DND-41 (cell line): ENCODE data around the gene B3GAT2.

Experiments
- ATAC-seq: fragments of 200-7000 bp; cut with Tn5 transposase; 3 replicates; pipeline ENCODE4 v1.9.1; 2021; ENCODE audit warnings: low read depth; ENCODE audit not compliant: insufficient read depth
- DNase-seq: peaks from one replicate; pipeline ENCODE4 v3.0.0-alpha.2; 2020
- H2AFZ ChIP-seq: 2 replicates; pipeline ENCODE4 v1.6.0; 2012; ENCODE audit warnings: low read depth, low read length
- H3K27ac ChIP-seq: 2 replicates; pipeline ENCODE4 v1.5.1; 2012; ENCODE audit warnings: low read length, inconsistent platforms
- H3K27me3 ChIP-seq: fragments of 200-600 bp; sonication (generic); 2 replicates; pipeline ENCODE4 v1.6.0; 2012; ENCODE audit warnings: low read length, mild to moderate bottlenecking, inconsistent platforms; ENCODE audit not compliant: insufficient read depth, poor library complexity
- H3K36me3 ChIP-seq: 2 replicates; pipeline ENCODE4 v1.5.1; 2012; ENCODE audit warnings: low read length, inconsistent platforms; ENCODE audit not compliant: insufficient read depth
- H3K4me1 ChIP-seq: 2 replicates; pipeline ENCODE4 v1.5.1; 2012; ENCODE audit warnings: mild to moderate bottlenecking, low read length; ENCODE audit not compliant: insufficient read depth
- H3K4me2 ChIP-seq: 2 replicates; pipeline ENCODE4 v1.6.0; 2012; ENCODE audit warnings: mild to moderate bottlenecking, moderate library complexity, low read length, inconsistent platforms; ENCODE audit not compliant: insufficient read depth
- H3K4me3 ChIP-seq, 2 experiments: fragments of 200-600 bp in 1 of 2; shearing (Covaris generic) in 1 of 2; 2 replicates each; pipeline ENCODE4 v1.5.1; 2012 to 2016; ENCODE audit warnings: inconsistent platforms in 2 of 2, low read length in 2 of 2, mild to moderate bottlenecking in 2 of 2, low read depth in 1 of 2, moderate library complexity in 1 of 2
- H3K79me2 ChIP-seq: 2 replicates; pipeline ENCODE4 v1.6.0; 2012; ENCODE audit warnings: low read length, inconsistent platforms; ENCODE audit not compliant: insufficient read depth
- H3K9ac ChIP-seq: 2 replicates; pipeline ENCODE4 v1.6.0; 2012; ENCODE audit warnings: low read depth, mild to moderate bottlenecking, inconsistent platforms, low read length, moderate library complexity
- H3K9me3 ChIP-seq: 2 replicates; pipeline ENCODE4 v1.5.1; 2012; ENCODE audit warnings: low read length, moderate library complexity, mild to moderate bottlenecking, inconsistent platforms; ENCODE audit not compliant: insufficient read depth, severe bottlenecking
- H4K20me1 ChIP-seq: 2 replicates; pipeline ENCODE4 v1.6.0; 2012; ENCODE audit warnings: low read length; ENCODE audit not compliant: insufficient read depth
- CTCF ChIP-seq: IDR thresholded peaks from 2 replicates; pipeline ENCODE4 v1.5.1; 2012; ENCODE audit warnings: borderline replicate concordance, low read length, moderate library complexity, mild to moderate bottlenecking; ENCODE audit not compliant: poor library complexity, severe bottlenecking; ENCODE audit errors: extremely low read depth
- EZH2 ChIP-seq: IDR thresholded peaks from 3 replicates; pipeline ENCODE4 v1.6.1; 2012; ENCODE audit warnings: borderline replicate concordance, low read depth, mild to moderate bottlenecking, moderate library complexity, low read length, inconsistent platforms; ENCODE audit not compliant: severe bottlenecking

The B3GAT2 gene

DNA sequence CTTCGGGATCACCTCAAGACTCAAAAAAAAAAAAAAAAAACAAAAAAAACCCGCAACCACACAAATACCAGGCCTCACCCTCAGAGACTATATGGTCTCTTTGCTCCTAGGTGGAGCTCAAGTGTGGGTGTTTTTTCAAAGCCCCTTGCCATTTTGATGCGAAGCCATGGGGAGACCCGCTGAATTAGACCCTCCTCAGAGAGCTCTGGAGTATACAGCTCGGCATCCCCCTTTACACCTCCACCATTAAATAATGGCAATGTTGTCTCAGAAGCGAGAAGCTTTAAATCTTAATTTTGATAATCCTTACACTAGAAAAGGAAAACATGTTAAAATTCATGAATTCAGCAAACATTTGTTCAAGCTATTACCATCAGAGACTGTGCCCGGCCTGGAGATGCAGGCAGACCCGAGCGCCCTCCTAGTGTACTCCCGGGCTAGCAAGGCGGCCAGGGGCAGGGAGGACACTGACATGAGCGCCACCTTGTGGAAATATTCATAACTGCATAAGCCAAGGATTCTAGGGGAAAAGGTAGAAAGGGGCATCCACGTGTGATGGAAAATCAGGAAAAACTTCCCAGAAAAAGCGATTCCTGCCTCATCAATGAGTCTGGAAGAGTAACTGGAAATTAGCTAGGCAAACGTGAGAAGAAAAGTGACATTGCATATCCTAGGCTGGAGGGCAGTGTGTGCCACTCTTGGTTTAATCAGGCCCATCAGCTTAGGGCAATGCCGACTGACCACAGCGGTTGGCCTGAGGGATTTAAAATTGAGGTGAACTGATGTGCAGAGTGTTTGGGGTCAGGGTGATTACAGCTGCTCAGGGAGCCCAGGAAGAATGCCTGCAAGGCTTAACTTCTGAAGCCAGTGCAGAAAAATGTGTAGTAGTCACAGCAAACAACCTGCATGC is 72.5 kb downstream of the B3GAT2 start:
- Histone ChIP-seq H3K4me1 (no peaks in the 10 kb centered on the region), H3K4me2 (no peak overlapping the region), H3K4me3 (no peak overlapping the region), H3K36me3 (no peaks in the 10 kb centered on the region), H3K9ac (no peak overlapping the region), H3K9me3 (no peaks in the 10 kb centered on the region), H3K27ac (no peak overlapping the region), H3K79me2 (no peaks in the 10 kb centered on the region), H4K20me1 (no peaks in the 10 kb centered on the region), H3K27me3 (no peaks in the 10 kb centered on the region), H2AFZ (no peak overlapping the region)
- DNase-seq = peak; percentile 54
- no peak for TF ChIP-seq EZH2
- TF ChIP-seq CTCF = peak; percentile 86
- ATAC-seq = peak; percentile 84

DNA sequence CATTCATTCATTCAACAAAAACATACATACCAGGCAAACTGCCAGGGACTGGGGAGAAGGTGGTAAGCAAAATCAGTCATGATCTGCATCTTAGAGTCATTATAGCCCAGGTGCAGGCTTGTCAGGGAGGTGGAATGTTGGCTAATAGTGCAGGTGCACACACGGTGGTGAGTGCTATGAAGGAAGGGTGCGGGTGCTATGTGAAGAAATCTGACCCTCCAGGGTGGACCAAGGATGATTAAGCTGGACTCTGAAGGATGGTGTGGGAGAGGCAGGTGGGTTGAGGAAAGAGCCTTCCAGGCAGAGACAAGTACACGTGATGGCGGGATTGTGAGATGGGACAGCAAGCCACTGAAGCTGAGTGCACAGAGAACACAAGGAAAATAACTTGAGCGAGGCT is 77.4 kb downstream of the B3GAT2 start:
- TF ChIP-seq EZH2 = no peak
- no peak for TF ChIP-seq CTCF
- Histone ChIP-seq H3K36me3 (no peaks in the 10 kb centered on the region), H4K20me1 (no peaks in the 10 kb centered on the region), H3K4me2 (no peak overlapping the region), H3K27me3 (no peaks in the 10 kb centered on the region), H2AFZ (no peak overlapping the region), H3K9me3 (no peaks in the 10 kb centered on the region), H3K4me3 (no peak overlapping the region), H3K4me1 (no peaks in the 10 kb centered on the region), H3K27ac (no peak overlapping the region), H3K79me2 (no peaks in the 10 kb centered on the region), H3K9ac (no peak overlapping the region)
- no peak for ATAC-seq
- no peak for DNase-seq

DNA sequence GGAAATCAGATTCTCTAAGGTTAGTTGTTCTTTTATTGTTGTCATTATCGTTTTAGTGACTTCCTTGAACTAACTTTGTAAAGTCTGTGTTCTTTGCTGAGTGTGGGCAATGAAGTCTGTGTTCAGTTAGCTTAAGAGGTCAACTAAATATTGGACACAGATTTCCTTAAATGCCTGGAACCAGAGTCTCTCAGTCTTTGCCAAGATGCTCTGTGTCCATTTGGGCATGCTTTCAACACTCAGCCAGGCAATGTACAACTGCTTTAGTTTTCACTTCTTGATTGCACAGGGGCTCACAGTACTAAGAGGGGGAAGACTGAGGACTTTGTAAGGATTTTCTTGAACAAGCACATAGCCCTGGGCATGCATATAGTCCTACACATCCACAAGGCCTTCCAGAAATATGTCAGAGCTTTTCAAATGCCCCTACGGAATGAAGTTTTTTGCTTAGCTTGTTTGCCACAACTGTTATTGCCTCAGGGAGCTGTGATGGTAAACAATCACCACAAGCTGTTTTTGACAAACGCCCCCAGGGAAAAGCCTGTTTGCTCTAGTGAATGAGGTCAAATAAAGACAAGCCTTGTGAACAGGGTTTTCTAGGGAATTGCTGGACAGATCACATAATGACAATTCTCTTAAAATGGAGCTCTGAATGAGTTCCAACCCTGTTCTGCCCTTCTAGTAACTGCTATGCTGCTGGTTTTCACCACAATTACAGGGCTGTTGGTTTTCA is 82.5 kb downstream of the B3GAT2 start:
- no peak overlapping the region for H2AFZ ChIP-seq

More for the DNA sequence above, 82.5 kb downstream of the B3GAT2 start:
- Histone ChIP-seq H4K20me1 (no peaks in the 10 kb centered on the region), H3K4me2 (no peak overlapping the region), H3K36me3 (no peaks in the 10 kb centered on the region), H3K4me3 (no peak overlapping the region), H3K27ac (no peak overlapping the region), H3K9me3 (peaks cover 14% of the 10 kb centered on the region), H3K9ac (no peak overlapping the region), H3K79me2 (no peaks in the 10 kb centered on the region), H3K4me1 (no peaks in the 10 kb centered on the region), H3K27me3 (no peaks in the 10 kb centered on the region)
- TF ChIP-seq EZH2 (no peak), CTCF (no peak)
- DNase-seq (no peak), ATAC-seq (no peak)
